GM18502 (cell line): ENCODE measurements around the gene PIAS3.

ENCODE experiments used
- ATAC-seq: cut with Tn5 transposase; IDR thresholded peaks from one replicate; pipeline ENCODE4 v1.9.1; 2021; ENCODE audit warnings: mild to moderate bottlenecking; ENCODE audit not compliant: unreplicated experiment, poor library complexity

Gene PIAS3

GRCh38 chr1:145858901-145859490 is at the start of gene PIAS3:
TSS of gene PIAS3 (minus strand) at chr1:145859081. CDS start at chr1:145858990, 91 bp downstream.
- ATAC-seq, result peak; percentile 87

GRCh38 chr1:145908653-145909052 is 49.8 kb upstream of the PIAS3 start:
- ATAC-seq, result no peak

- ATAC-seq, result no peak
These were observed 48.3 kb upstream of the PIAS3 start for GRCh38 chr1:145906954-145907753.

- ATAC-seq, result no peak
These were observed 42.6 kb upstream of the PIAS3 start for GRCh38 chr1:145901312-145902021.

- no peak for ATAC-seq
These were observed 39.9 kb upstream of the PIAS3 start for GRCh38 chr1:145898756-145899155.

GRCh38 chr1:145897969-145898368 is 39.1 kb upstream of the PIAS3 start:
- ATAC-seq, result no peak

GRCh38 chr1:145895471-145895870 is 36.6 kb upstream of the PIAS3 start:
- ATAC-seq, result no peak

- no peak for ATAC-seq
These were observed 34.6 kb upstream of the PIAS3 start for GRCh38 chr1:145893306-145894055.

- ATAC-seq, result no peak
These were observed 33.7 kb upstream of the PIAS3 start for GRCh38 chr1:145892486-145893087.

- no peak for ATAC-seq
These were observed 33.0 kb upstream of the PIAS3 start for GRCh38 chr1:145891587-145892485.

GRCh38 chr1:145891143-145891542 is 32.3 kb upstream of the PIAS3 start:
- no peak for ATAC-seq

- ATAC-seq, result no peak
These were observed 30.8 kb upstream of the PIAS3 start for GRCh38 chr1:145889722-145890121.

GRCh38 chr1:145887631-145888030 is 28.8 kb upstream of the PIAS3 start:
- no peak for ATAC-seq

GRCh38 chr1:145886816-145887215 is 27.9 kb upstream of the PIAS3 start:
- no peak for ATAC-seq

GRCh38 chr1:145886390-145886789 is 27.5 kb upstream of the PIAS3 start:
- no peak for ATAC-seq

- ATAC-seq, result peak; percentile 100
These were observed 26.9 kb upstream of the PIAS3 start, which contains the start of gene ANKRD35 for GRCh38 chr1:145885738-145886287. TSS of gene ANKRD35 (minus strand) at chr1:145885866. CDS start at chr1:145885758, 108 bp downstream.

GRCh38 chr1:145884675-145885074 is 25.8 kb upstream of the PIAS3 start:
- ATAC-seq, result no peak

GRCh38 chr1:145879775-145880174 is 20.9 kb upstream of the PIAS3 start:
- no peak for ATAC-seq

GRCh38 chr1:145878724-145879123 is 19.8 kb upstream of the PIAS3 start:
- no peak for ATAC-seq
